ENCODE results near the gene SBK1.

DNA sequence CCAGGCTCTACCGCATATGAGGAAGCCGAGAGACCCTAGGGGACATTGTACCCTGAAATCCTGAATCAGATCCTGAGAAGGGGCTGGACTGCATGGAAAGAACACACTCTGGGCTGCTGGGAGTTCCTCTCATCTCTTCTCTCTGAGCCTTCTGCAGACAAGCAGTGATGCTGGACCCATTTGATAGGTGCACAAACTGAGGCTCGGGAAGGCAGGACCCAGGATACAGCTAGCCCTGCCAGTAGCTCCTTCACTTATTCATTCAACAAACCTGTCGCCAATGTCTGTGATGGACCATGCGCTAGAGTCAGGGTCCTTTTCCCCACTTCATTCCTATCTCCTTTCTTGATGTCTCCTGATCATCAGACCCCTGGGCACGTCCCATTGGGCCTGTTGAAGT lies 1.9 kb downstream of the SBK1 start:
- TF ChIP-seq, protein P1, sequence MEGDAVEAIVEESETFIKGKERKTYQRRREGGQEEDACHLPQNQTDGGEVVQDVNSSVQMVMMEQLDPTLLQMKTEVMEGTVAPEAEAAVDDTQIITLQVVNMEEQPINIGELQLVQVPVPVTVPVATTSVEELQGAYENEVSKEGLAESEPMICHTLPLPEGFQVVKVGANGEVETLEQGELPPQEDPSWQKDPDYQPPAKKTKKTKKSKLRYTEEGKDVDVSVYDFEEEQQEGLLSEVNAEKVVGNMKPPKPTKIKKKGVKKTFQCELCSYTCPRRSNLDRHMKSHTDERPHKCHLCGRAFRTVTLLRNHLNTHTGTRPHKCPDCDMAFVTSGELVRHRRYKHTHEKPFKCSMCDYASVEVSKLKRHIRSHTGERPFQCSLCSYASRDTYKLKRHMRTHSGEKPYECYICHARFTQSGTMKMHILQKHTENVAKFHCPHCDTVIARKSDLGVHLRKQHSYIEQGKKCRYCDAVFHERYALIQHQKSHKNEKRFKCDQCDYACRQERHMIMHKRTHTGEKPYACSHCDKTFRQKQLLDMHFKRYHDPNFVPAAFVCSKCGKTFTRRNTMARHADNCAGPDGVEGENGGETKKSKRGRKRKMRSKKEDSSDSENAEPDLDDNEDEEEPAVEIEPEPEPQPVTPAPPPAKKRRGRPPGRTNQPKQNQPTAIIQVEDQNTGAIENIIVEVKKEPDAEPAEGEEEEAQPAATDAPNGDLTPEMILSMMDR (conservative IDR thresholded peaks at IDR 0.05 in 1 of 2, IDR thresholded peaks at IDR 0.05 in 1 of 2; ENCODE audit: low read depth in 1 of 2, low read length in 2 of 2) = no peak
- no peak for TF ChIP-seq EZH2 (IDR thresholded peaks at IDR 0.05; ENCODE audit: low read length, missing control alignments)

Data from fibroblast of lung (primary cell).